OCI-LY3 (cell line): ENCODE measurements around the gene C1QTNF3.

ENCODE experiments used
- CTCF ChIP-seq: fragments of 200-600, 300-600 bp; sonication (generic); IDR thresholded peaks from 2 replicates; pipeline ENCODE4 v1.5.1; 2014; ENCODE audit warnings: antibody characterized with exemption, low read length, low read depth
- EZH2phosphoT487 ChIP-seq: fragments of 200-600 bp; shearing (Covaris generic); IDR thresholded peaks from 2 replicates; pipeline ENCODE4 v1.6.1; 2018; ENCODE audit warnings: antibody characterized with exemption, mixed run types, low read depth

DNA sequence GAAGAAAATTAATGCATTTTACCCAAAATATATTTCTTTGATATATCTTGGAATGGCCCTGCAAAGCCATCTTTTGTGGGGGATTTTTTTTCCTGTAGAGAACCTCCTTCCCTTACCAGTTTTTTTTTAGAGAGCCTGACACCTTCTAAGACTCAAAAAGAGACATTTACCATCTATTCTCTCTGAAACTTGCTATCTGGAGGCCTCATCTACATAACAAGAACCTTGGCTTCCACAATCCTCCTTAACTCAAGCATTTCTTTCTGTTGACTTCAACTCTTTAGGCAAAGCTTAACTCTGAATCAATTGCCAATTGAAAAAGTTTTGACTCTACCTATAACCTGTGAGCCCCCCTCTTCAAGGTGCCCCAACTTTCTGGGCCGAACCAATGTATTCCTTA, 64.7 kb downstream of the C1QTNF3 start:
- TF ChIP-seq CTCF, result no peak
- TF ChIP-seq EZH2phosphoT487, result no peak
